Hepatocyte (in vitro differentiated cells): Measurements from ENCODE around the gene GNG12. TPM values are rescaled to one million over a fixed set of nuclear protein-coding genes. Genes with fewer than 3 reads are reported as not detected.
A peak's percentile ranks its signal among the peaks of the same experiment; 100 is the strongest.

Source experiments
- DNase-seq: peaks from one replicate; pipeline ENCODE4 v3.0.0-alpha.2; 2016; ENCODE audit warnings: low spot score
- H2AFZ ChIP-seq: fragments of 200-600 bp; sonication (generic); 2 replicates; pipeline ENCODE4 v1.6.0; 2016; ENCODE audit warnings: antibody characterized with exemption, mild to moderate bottlenecking
- H3K27ac ChIP-seq: fragments of 200-600 bp; sonication (generic); 2 replicates; pipeline ENCODE4 v1.5.1; 2016; ENCODE audit warnings: mild to moderate bottlenecking
- H3K27me3 ChIP-seq: fragments of 200-600 bp; sonication (generic); 2 replicates; pipeline ENCODE4 v1.6.1; 2016
- H3K36me3 ChIP-seq: fragments of 200-600 bp; sonication (generic); replicated peaks from 2 replicates; pipeline ENCODE4 v1.5.1; 2016; ENCODE audit warnings: low read depth; ENCODE audit not compliant: insufficient read depth
- H3K4me1 ChIP-seq: fragments of 200-600 bp; sonication (generic); 2 replicates; pipeline ENCODE4 v1.5.1; 2016; ENCODE audit warnings: mild to moderate bottlenecking, moderate library complexity; ENCODE audit not compliant: insufficient read depth
- H3K4me2 ChIP-seq: fragments of 200-600 bp; sonication (generic); 2 replicates; pipeline ENCODE4 v1.6.0; 2016
- H3K4me3 ChIP-seq: fragments of 200-600 bp; sonication (generic); 2 replicates; pipeline ENCODE4 v1.5.1; 2016; ENCODE audit warnings: mild to moderate bottlenecking
- H3K79me2 ChIP-seq: fragments of 200-600 bp; sonication (generic); 2 replicates; pipeline ENCODE4 v1.6.0; 2017; ENCODE audit warnings: mild to moderate bottlenecking
- H3K9me2 ChIP-seq: fragments of 200-600 bp; sonication (generic); replicated peaks from 2 replicates; pipeline ENCODE4 v1.6.0; 2017; ENCODE audit warnings: mild to moderate bottlenecking; ENCODE audit not compliant: insufficient read depth
- H3K9me3 ChIP-seq: fragments of 200-600 bp; sonication (generic); 2 replicates; pipeline ENCODE4 v1.5.1; 2016; ENCODE audit warnings: low read depth, mild to moderate bottlenecking
- H4K20me1 ChIP-seq: fragments of 200-600 bp; sonication (generic); 2 replicates; pipeline ENCODE4 v1.6.0; 2016; ENCODE audit warnings: mild to moderate bottlenecking; ENCODE audit not compliant: insufficient read depth, poor library complexity, severe bottlenecking
- CTCF ChIP-seq: fragments of 200-600 bp; sonication (generic); IDR thresholded peaks from 2 replicates; pipeline ENCODE4 v1.5.1; 2016; ENCODE audit warnings: antibody characterized with exemption, mild to moderate bottlenecking; ENCODE audit not compliant: poor library complexity
- EZH2 ChIP-seq: fragments of 200-600 bp; sonication (generic); IDR thresholded peaks from 2 replicates; pipeline ENCODE4 v1.6.1; 2016; ENCODE audit warnings: antibody characterized with exemption, mild to moderate bottlenecking, borderline replicate concordance
- EZH2phosphoT487 ChIP-seq: fragments of 200-600 bp; sonication (generic); IDR thresholded peaks from one replicate; pipeline ENCODE4 v1.6.1; 2018; ENCODE audit warnings: antibody characterized with exemption, mild to moderate bottlenecking, low read depth, moderate library complexity; ENCODE audit not compliant: unreplicated experiment, severe bottlenecking
- WGBS: methylation state at CpG from one replicate; pipeline ENCODE4 v1.1.6; 2016; ENCODE audit warnings: low lambda C conversion rate; ENCODE audit errors: missing lambda C conversion rate; 5-methylcytosine and 5-hydroxymethylcytosine counted together
- polyA plus RNA-seq: library from polyadenylated mRNA; unstranded; fragments of >200 nt; fragmentation: Nextera tagmentation; extraction: Ambion mirVana; gene quantifications from 2 replicates; pipeline ENCODE4 v1.2.1, GENCODE V29; 2016
- total RNA-seq: library from RNA; depleted of rRNA; stranded (reverse); fragments of >200 nt; gene quantifications from 2 replicates; pipeline ENCODE4 v1.2.3, GENCODE V29; 2014

The GNG12 gene
- total and polyA plus RNA-seq, 2 experiments from 2014 or later = 49.6 to 108 TPM

DNA sequence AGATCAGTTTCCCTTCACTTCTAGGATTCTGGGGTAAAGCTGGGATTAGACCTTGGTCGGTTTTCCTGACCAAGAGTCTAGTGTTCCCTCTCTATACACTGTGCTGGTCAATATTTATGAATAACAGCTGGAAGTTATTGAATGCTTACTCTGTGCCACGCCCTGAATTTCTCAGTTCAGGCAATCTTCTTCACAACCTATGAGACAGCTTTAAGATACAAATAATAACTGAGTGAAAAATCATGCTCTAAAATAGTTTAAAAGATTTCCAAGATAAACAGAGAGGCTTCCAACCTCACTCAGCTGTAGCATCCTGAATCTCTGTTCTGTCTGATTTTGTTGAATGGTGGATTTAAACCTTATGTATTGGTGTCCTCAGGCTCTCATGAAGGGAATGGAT is 72.2 kb downstream of the GNG12 start:
- Histone ChIP-seq H3K79me2 (peaks cover 55% of the 10 kb centered on the region), H3K4me3 (no peak overlapping the region), H3K27ac (peak overlapping the region; percentile 88), H3K27me3 (no peaks in the 10 kb centered on the region), H3K9me3 (no peaks in the 10 kb centered on the region), H4K20me1 (no peaks in the 10 kb centered on the region), H3K9me2 (no peaks in the 10 kb centered on the region), H2AFZ (no peak overlapping the region), H3K4me1 (peaks cover 37% of the 10 kb centered on the region), H3K4me2 (no peak overlapping the region), H3K36me3 (no peaks in the 10 kb centered on the region)
- WGBS = 69% methylated on average over 2 of the region's 2 CpGs
- TF ChIP-seq EZH2 (no peak), CTCF (no peak), EZH2phosphoT487 (no peak)
- DNase-seq = no peak

DNA sequence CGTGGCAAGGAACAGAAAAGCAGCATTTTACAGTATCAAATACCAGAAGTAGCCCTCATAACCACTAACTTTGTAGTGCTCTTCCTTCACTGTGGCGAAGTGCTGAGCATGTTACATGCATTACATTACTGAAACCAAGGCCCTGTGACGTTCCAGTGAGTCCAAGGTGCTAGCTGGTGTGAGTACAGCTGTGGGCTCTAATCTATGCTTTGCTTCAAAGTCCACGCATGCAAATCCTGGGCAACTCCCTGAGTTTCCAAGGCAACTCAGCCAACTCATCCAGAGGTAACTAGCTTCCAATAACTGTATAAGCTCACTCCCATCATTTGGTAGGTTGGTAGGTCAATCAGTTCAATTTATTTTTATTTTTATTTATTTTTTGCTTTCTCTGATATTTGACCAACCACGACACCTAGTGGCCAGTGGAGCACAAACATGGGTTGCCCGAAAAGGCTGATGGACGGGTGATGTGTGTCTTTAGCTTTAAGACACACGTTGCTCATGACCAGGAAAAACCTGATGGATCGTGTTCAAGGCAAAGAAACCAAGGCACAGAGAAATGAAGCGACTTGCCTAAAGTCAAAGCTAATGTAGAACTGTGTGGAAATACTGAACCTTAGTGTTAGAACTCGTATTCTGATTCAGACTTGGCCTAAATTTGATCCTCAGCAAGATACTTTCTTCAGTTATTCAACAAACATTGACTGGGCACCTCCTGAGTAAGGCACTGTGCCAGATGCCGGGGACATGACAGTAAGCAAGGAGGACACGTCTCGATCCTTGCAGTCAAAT is 73.0 kb downstream of the GNG12 start:
- no peaks in the 10 kb centered on the region for H3K36me3 ChIP-seq
- H3K79me2 ChIP-seq = peaks cover 53% of the 10 kb centered on the region
- peaks cover 34% of the 10 kb centered on the region for H3K4me1 ChIP-seq
- no peak overlapping the region for H3K4me3 ChIP-seq
- H3K9me3 ChIP-seq = no peaks in the 10 kb centered on the region
- WGBS = 33% methylated on average over 14 of the region's 14 CpGs
- H4K20me1 ChIP-seq = no peaks in the 10 kb centered on the region
- H3K4me2 ChIP-seq = no peak overlapping the region
- H3K27me3 ChIP-seq = no peaks in the 10 kb centered on the region
- peak; percentile 88 for DNase-seq
- no peak overlapping the region for H2AFZ ChIP-seq
- TF ChIP-seq EZH2phosphoT487 (no peak), CTCF (peak; percentile 93), EZH2 (no peak)
- H3K9me2 ChIP-seq = no peaks in the 10 kb centered on the region
- H3K27ac ChIP-seq = peak overlapping the region; percentile 97

- Histone ChIP-seq H3K36me3 (no peaks in the 10 kb centered on the region), H3K4me2 (no peak overlapping the region), H3K27ac (peak overlapping the region; percentile 97), H2AFZ (no peak overlapping the region), H3K79me2 (peaks cover 58% of the 10 kb centered on the region), H3K4me3 (no peak overlapping the region), H4K20me1 (no peaks in the 10 kb centered on the region), H3K4me1 (peaks cover 29% of the 10 kb centered on the region), H3K27me3 (no peaks in the 10 kb centered on the region), H3K9me3 (no peaks in the 10 kb centered on the region), H3K9me2 (no peaks in the 10 kb centered on the region)
- no peak for DNase-seq
- TF ChIP-seq CTCF (no peak), EZH2phosphoT487 (no peak), EZH2 (no peak)
These were observed 73.6 kb downstream of the GNG12 start for GRCh38 chr1:67759692-67760029.
